Inflammatory macrophage treated with lipopolysaccharide for 4 hours (primary cell): Measurements from ENCODE around the gene MAP4K4.

ENCODE experiments used
- DNase-seq: peaks from one replicate; pipeline ENCODE4 v3.0.0-alpha.2; 2020

The MAP4K4 gene

GRCh38 chr2:101693991-101694588 lies 3.4 kb upstream of the MAP4K4 start:
- no peak for DNase-seq

GRCh38 chr2:101696272-101697123 lies 1.0 kb upstream of the MAP4K4 start:
- no peak for DNase-seq

- DNase-seq: peak; percentile 27
These were observed 722 bp downstream of the MAP4K4 start for GRCh38 chr2:101698014-101698843.

GRCh38 chr2:101698844-101699754 lies 1.6 kb downstream of the MAP4K4 start:
- DNase-seq: no peak

- DNase-seq: no peak
These were observed 2.4 kb downstream of the MAP4K4 start for GRCh38 chr2:101699755-101700461.

- DNase-seq: peak; percentile 20
These were observed 6.5 kb downstream of the MAP4K4 start for GRCh38 chr2:101704046-101704466.

- DNase-seq: no peak
These were observed 7.5 kb downstream of the MAP4K4 start for GRCh38 chr2:101704816-101705578.

- DNase-seq: no peak
These were observed 8.8 kb downstream of the MAP4K4 start for GRCh38 chr2:101706121-101706818.

- DNase-seq: no peak
These were observed 9.3 kb downstream of the MAP4K4 start for GRCh38 chr2:101706819-101707177.

- DNase-seq: no peak
These were observed 12.5 kb downstream of the MAP4K4 start for GRCh38 chr2:101710036-101710435.

GRCh38 chr2:101710471-101711318 lies 13.2 kb downstream of the MAP4K4 start:
- DNase-seq: peak; percentile 24

- DNase-seq: peak; percentile 84
These were observed 16.6 kb downstream of the MAP4K4 start for GRCh38 chr2:101714118-101714517.

GRCh38 chr2:101717071-101717845 lies 19.8 kb downstream of the MAP4K4 start:
- no peak for DNase-seq

GRCh38 chr2:101718479-101718878 lies 21.0 kb downstream of the MAP4K4 start:
- no peak for DNase-seq

GRCh38 chr2:101718993-101719571 lies 21.6 kb downstream of the MAP4K4 start:
- no peak for DNase-seq

- no peak for DNase-seq
These were observed 23.2 kb downstream of the MAP4K4 start for GRCh38 chr2:101720732-101721131.

- DNase-seq: peak; percentile 84
These were observed 25.4 kb downstream of the MAP4K4 start for GRCh38 chr2:101722864-101723263.
